Astrocyte of the spinal cord (primary cell): ENCODE measurements around the gene FST.

Source experiments
- DNase-seq: peaks from one replicate; pipeline ENCODE4 v3.0.0; 2011; ENCODE audit warnings: low read depth, low spot score
- H3K4me3 ChIP-seq: 2 replicates; pipeline ENCODE4 v1.5.1; 2011; ENCODE audit warnings: low read depth, mild to moderate bottlenecking, low read length, moderate library complexity
- in situ Hi-C: cut with HindIII; loops from 2 replicates; pipeline ENCODE4 v1.10.0; 2017; ENCODE audit warnings: low sequenced_read_pairs
- TF ChIP-seq, protein P1 (sequence below): IDR thresholded peaks from 2 replicates; pipeline ENCODE4 v1.5.1; 2012; ENCODE audit warnings: low read depth, mild to moderate bottlenecking, low read length, inconsistent platforms

FST gene

DNA sequence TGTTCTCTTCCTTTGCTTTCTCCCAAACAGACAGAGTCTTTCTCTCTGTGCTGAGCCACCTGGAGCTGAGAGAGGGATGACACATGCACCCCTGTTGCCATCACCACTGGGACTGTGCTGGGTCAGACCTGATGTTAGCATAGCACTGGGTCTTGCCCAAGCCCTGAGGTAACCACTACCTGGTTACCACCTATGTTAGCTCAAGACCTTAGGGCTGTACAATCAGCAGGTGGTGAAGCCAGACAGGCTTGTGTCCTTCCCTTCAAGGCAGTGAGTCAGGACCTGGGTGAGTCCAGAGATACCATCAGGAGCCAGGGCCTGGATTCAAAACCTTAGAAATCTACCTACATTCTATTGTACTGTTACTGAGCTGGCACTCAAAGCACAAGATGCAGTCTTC lies 32.1 kb downstream of the FST start:
- in situ Hi-C loops = no loop called here
- H3K4me3 ChIP-seq = no peak overlapping the region
- no peak for DNase-seq
- TF ChIP-seq, protein P1, sequence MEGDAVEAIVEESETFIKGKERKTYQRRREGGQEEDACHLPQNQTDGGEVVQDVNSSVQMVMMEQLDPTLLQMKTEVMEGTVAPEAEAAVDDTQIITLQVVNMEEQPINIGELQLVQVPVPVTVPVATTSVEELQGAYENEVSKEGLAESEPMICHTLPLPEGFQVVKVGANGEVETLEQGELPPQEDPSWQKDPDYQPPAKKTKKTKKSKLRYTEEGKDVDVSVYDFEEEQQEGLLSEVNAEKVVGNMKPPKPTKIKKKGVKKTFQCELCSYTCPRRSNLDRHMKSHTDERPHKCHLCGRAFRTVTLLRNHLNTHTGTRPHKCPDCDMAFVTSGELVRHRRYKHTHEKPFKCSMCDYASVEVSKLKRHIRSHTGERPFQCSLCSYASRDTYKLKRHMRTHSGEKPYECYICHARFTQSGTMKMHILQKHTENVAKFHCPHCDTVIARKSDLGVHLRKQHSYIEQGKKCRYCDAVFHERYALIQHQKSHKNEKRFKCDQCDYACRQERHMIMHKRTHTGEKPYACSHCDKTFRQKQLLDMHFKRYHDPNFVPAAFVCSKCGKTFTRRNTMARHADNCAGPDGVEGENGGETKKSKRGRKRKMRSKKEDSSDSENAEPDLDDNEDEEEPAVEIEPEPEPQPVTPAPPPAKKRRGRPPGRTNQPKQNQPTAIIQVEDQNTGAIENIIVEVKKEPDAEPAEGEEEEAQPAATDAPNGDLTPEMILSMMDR = no peak

DNA sequence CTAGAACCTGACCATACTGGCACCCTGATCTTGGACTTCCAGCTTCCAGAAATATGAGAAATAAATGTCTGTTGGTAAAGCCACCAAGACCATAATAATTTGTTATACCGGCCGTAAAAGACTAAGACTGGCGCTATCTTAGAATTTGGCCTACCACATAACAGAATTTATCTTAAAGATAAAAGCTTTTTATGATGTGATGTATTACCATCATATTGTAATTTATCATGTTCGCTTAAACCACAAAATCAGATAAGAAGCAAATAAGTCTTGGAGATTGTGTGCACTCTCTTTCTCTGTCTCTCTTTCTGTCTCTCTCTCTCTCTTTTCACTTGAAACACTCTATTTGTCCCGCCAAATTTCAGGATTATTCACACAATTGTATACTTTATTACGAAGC lies 35.6 kb downstream of the FST start:
- in situ Hi-C loops = no loop called here
- DNase-seq = no peak
- TF ChIP-seq, protein P1 = no peak
- H3K4me3 ChIP-seq = no peak overlapping the region

DNA sequence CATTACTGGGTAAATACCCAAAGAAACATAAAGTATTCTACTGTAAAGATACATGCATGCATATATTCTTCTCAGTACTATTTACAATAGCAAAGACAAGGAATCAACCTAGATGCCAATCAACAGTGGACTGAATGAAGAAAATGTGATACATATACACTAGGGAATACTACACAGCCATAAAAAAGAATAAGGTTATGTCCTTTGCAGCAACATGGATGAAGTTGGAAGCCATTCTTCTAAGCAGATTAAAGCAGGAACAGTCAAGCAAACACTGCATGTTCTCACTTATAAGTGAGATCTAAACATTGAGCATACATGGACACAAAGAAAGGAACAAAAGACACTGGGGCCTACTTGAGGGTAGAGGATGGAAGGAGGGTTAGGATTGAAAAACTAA lies 40.4 kb downstream of the FST start:
- no peak for DNase-seq
- H3K4me3 ChIP-seq = no peak overlapping the region
- TF ChIP-seq, protein P1 = no peak
- in situ Hi-C loops = no loop called here
